KOPT-K1 (cell line): ENCODE measurements around the gene RIMBP2.
A peak's percentile ranks its signal among the peaks of the same experiment; 100 is the strongest.

Experiments
- H3K27ac ChIP-seq: fragments of 200-600 bp; sonication (generic); 2 replicates; pipeline ENCODE4 v1.5.1; 2016; ENCODE audit warnings: antibody characterized with exemption, mild to moderate bottlenecking, low read depth, low read length; ENCODE audit not compliant: poor library complexity, severe bottlenecking
- H3K36me3 ChIP-seq: fragments of 200-600 bp; sonication (generic); 2 replicates; pipeline ENCODE4 v1.5.1; 2017; ENCODE audit warnings: antibody characterized with exemption, mild to moderate bottlenecking, low read length, moderate library complexity; ENCODE audit not compliant: insufficient read depth
- H3K9me3 ChIP-seq: fragments of 200-600 bp; sonication (generic); 2 replicates; pipeline ENCODE4 v1.5.1; 2017; ENCODE audit warnings: antibody characterized with exemption, low read length, mild to moderate bottlenecking; ENCODE audit not compliant: insufficient read depth, poor library complexity, severe bottlenecking

RIMBP2 gene

GRCh38 chr12:130523863-130524614 is 192.1 kb downstream of the RIMBP2 start:
- Histone ChIP-seq H3K9me3 (no peaks in the 10 kb centered on the region), H3K36me3 (no peaks in the 10 kb centered on the region)

GRCh38 chr12:130523208-130523607 is 192.9 kb downstream of the RIMBP2 start:
- no peaks in the 10 kb centered on the region for H3K36me3 ChIP-seq
- no peaks in the 10 kb centered on the region for H3K9me3 ChIP-seq
- no peak overlapping the region for H3K27ac ChIP-seq

More at GRCh38 chr12:130523863-130524614, 192.1 kb downstream of the RIMBP2 start:
- no peak overlapping the region for H3K27ac ChIP-seq

GRCh38 chr12:130522244-130522834 is 193.8 kb downstream of the RIMBP2 start:
- H3K36me3 ChIP-seq = no peaks in the 10 kb centered on the region
- no peaks in the 10 kb centered on the region for H3K9me3 ChIP-seq
- no peak overlapping the region for H3K27ac ChIP-seq

- H3K9me3 ChIP-seq = no peaks in the 10 kb centered on the region
- H3K27ac ChIP-seq = peak overlapping the region; percentile 12
- H3K36me3 ChIP-seq = no peaks in the 10 kb centered on the region
Observed at GRCh38 chr12:130521375-130522124, 194.5 kb downstream of the RIMBP2 start.

GRCh38 chr12:130520784-130521183 is 195.3 kb downstream of the RIMBP2 start:
- no peaks in the 10 kb centered on the region for H3K36me3 ChIP-seq
- peak overlapping the region; percentile 12 for H3K27ac ChIP-seq
- no peaks in the 10 kb centered on the region for H3K9me3 ChIP-seq

GRCh38 chr12:130517588-130517987 is 198.5 kb downstream of the RIMBP2 start:
- Histone ChIP-seq H3K27ac (no peak overlapping the region), H3K36me3 (no peaks in the 10 kb centered on the region), H3K9me3 (no peaks in the 10 kb centered on the region)

- no peak overlapping the region for H3K27ac ChIP-seq
- H3K36me3 ChIP-seq = no peaks in the 10 kb centered on the region
- no peaks in the 10 kb centered on the region for H3K9me3 ChIP-seq
Observed at GRCh38 chr12:130514149-130514551, 201.9 kb downstream of the RIMBP2 start.

GRCh38 chr12:130513556-130513955 is 202.5 kb downstream of the RIMBP2 start:
- Histone ChIP-seq H3K27ac (no peak overlapping the region), H3K9me3 (no peaks in the 10 kb centered on the region), H3K36me3 (no peaks in the 10 kb centered on the region)

GRCh38 chr12:130511285-130511684 is 204.8 kb downstream of the RIMBP2 start:
- no peaks in the 10 kb centered on the region for H3K36me3 ChIP-seq
- H3K9me3 ChIP-seq = no peaks in the 10 kb centered on the region
- H3K27ac ChIP-seq = no peak overlapping the region

GRCh38 chr12:130509454-130509853 is 206.6 kb downstream of the RIMBP2 start:
- no peaks in the 10 kb centered on the region for H3K36me3 ChIP-seq

GRCh38 chr12:130508847-130509246 is 207.3 kb downstream of the RIMBP2 start:
- H3K9me3 ChIP-seq = no peaks in the 10 kb centered on the region
- no peak overlapping the region for H3K27ac ChIP-seq
- H3K36me3 ChIP-seq = no peaks in the 10 kb centered on the region

More at GRCh38 chr12:130509454-130509853, 206.6 kb downstream of the RIMBP2 start:
- no peaks in the 10 kb centered on the region for H3K9me3 ChIP-seq
- H3K27ac ChIP-seq = no peak overlapping the region

GRCh38 chr12:130508318-130508717 is 207.8 kb downstream of the RIMBP2 start:
- no peaks in the 10 kb centered on the region for H3K9me3 ChIP-seq
- no peaks in the 10 kb centered on the region for H3K36me3 ChIP-seq
- no peak overlapping the region for H3K27ac ChIP-seq

- no peaks in the 10 kb centered on the region for H3K9me3 ChIP-seq
- no peak overlapping the region for H3K27ac ChIP-seq
- H3K36me3 ChIP-seq = no peaks in the 10 kb centered on the region
Observed at GRCh38 chr12:130506844-130507243, 209.3 kb downstream of the RIMBP2 start.

- H3K9me3 ChIP-seq = no peaks in the 10 kb centered on the region
- no peaks in the 10 kb centered on the region for H3K36me3 ChIP-seq
- no peak overlapping the region for H3K27ac ChIP-seq
Observed at GRCh38 chr12:130504840-130505175, 211.3 kb downstream of the RIMBP2 start.

GRCh38 chr12:130504110-130504839 is 211.8 kb downstream of the RIMBP2 start:
- Histone ChIP-seq H3K9me3 (no peaks in the 10 kb centered on the region), H3K36me3 (no peaks in the 10 kb centered on the region), H3K27ac (no peak overlapping the region)
